Umbilical cord (tissue), 2 donors: ENCODE results near the gene SLC45A3. TPM values are rescaled to one million over a fixed set of nuclear protein-coding genes. Genes with fewer than 3 reads are reported as not detected.
A peak's percentile ranks its signal among the peaks of the same experiment; 100 is the strongest.

Source experiments
- DNase-seq: peaks from one replicate; pipeline ENCODE4 v3.0.0-alpha.2; 2015; ENCODE audit warnings: low spot score
- total RNA-seq: library from RNA; depleted of rRNA; stranded (reverse); fragments of >200 nt; gene quantifications from one replicate; pipeline ENCODE4 v1.2.3, GENCODE V29; 2014; ENCODE audit warnings: low replicate concordance; ENCODE audit not compliant: insufficient read depth

The SLC45A3 gene
- total RNA-seq, 1 donor from 2014 or later, result 3.6 TPM

DNA sequence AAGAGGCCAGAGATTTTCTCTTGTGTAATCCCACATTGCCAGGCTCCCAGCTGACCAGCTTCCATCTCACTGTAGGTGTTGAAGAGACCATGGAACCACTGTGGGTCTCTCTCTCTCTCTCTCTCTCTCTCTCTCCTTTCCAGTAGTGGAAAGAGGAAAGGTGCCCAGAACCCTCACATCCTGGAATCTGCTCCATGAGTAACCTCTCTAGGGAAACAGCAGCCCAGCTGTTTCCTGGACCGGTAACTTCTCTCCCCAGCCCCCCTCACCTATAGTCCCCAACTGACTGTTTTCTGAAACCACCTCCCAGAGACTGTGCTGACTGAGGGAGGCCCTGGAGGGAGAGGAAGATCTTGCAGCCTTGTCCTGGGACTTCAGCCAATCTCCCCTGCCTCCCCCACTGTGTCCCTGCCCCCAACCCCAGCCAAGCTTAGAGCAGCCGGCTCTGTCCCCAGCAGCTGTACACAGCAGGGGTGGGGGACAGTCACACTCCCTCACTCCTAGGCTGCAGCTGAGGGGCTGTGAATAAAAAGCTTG is 20.6 kb upstream of the SLC45A3 start:
- DNase-seq, result peak; percentile 29

DNA sequence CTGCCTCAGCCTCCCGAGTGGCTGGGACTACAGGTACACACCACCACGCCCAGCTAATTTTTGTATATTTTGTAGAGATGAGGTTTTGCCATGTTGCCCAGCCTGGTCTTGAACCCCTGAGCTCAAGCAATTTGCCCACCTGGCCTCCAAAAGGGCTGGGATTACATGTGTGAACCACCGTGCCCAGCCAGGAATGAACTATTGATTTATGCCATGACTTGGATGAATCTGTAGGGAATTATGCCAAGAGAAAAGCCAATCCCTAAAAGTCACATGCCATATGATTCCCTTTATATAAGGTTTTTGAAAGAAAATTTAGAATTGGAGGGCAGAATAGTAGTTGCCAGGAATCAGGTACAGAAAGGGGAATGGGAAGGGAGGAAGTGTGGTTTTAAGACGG is 19.1 kb upstream of the SLC45A3 start:
- no peak for DNase-seq

DNA sequence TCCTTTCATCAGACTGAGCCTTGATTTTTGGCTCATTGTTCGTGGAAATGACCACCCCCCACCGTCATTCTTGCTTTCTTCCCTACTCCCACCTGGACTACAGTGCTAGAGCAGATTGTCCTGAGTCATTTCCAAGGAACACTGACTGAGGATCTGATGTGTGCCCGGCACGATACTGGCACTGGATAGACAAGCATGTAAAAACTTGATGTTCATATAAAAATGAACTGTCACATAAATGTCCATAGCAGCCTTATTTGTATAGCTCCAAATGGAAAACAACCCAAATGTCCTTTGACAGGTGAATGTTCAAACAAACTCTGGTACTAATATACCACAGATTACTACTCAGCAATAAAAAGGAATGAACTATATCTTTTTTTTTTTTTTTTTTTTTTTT is 18.6 kb upstream of the SLC45A3 start:
- no peak for DNase-seq

DNA sequence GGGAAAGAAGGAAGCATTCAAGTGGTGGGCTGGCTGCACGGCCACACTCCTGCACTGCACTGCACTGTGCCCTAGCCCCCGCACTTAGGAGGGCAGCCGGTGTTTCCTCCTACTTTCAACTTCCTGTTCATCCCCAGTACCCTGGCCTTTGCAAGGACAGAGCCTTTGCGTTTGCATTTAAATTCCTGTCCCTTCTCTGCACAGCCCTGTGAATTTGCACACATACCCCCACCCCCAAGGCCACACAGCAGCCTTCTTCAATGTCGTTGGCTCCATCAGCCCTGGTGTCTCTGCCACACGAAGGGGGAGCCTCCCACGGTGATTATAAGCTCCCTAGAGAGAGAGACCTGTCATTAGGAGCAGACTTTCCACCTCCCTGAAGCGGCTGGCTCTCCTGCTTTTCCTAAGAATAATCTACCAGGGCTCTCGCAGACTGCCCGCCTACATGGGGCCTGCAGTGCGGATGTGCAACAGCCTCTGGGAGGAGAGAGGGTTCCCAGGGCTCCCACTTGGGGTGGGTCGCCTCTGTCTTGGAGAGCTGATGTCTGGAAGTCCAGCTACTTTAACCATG is 13.2 kb upstream of the SLC45A3 start:
- DNase-seq, result peak; percentile 57

DNA sequence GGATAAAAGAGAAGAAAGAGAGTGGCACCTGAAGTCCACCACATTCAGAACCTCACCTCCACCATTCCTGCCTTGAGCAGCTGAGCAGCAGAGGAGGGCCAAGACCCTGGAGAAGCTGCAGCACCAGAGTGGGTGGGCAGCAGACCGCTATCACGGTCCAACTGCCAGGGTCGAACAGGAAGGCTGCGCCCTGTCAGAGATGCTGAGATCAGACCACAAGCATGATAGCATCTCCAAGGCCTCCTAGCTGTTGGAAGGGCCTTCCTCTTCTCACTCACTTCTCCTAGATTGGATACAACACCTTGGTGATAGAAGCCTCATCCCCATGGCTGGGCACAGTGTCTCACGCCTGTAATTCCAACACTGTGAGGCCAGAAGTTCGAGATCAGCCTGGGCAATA is 12.1 kb upstream of the SLC45A3 start:
- DNase-seq, result no peak

DNA sequence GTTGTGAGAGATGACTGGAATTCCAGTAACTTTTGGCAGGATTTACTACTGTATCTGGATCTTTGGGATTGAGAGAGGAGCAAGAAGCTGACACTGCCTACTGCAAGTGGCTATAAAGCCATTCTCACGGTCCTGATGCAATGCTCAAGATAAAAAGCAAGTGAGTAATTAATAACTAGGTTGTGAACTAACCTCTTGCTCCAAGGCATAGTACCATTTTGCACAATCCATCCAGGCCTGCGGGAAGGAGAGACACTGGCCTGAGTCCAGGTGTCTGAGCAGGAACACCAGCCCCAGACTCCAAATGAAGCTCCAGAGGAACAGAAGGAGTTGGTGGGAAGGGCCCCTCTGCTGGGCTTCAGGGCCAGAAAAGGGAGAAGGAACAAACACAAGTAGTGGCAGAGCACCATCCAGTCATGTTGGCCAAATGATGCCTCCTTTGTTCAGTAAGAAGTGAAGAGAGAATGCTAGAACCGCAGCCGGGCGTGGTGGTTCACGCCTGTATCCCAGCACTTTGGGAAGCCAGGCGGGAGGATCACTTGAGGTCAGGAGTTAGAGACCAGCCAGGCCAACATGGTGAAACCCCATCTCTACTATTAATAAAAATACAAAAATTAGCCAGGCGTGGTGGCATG is 9.9 kb upstream of the SLC45A3 start:
- no peak for DNase-seq

DNA sequence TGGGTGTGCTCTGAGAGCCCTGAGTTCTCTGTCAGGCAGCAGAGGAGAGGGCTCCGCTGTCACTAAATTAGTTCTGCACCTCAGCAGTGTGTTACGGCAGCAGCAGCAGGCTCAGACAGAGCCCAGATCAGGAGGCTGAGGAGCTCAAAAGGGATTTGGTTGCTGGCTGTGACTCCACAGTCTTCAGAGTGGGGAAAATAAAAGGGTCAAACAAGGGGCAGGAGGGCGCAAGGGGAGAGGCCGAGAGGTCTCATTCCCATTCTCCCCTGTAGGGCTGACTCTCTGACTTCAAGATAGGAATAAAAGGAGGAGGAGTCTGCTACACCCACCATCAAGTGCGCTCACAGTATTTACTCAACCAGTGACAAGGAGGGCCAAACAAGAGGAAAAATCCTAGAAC is 9.2 kb upstream of the SLC45A3 start:
- DNase-seq, result peak; percentile 85

DNA sequence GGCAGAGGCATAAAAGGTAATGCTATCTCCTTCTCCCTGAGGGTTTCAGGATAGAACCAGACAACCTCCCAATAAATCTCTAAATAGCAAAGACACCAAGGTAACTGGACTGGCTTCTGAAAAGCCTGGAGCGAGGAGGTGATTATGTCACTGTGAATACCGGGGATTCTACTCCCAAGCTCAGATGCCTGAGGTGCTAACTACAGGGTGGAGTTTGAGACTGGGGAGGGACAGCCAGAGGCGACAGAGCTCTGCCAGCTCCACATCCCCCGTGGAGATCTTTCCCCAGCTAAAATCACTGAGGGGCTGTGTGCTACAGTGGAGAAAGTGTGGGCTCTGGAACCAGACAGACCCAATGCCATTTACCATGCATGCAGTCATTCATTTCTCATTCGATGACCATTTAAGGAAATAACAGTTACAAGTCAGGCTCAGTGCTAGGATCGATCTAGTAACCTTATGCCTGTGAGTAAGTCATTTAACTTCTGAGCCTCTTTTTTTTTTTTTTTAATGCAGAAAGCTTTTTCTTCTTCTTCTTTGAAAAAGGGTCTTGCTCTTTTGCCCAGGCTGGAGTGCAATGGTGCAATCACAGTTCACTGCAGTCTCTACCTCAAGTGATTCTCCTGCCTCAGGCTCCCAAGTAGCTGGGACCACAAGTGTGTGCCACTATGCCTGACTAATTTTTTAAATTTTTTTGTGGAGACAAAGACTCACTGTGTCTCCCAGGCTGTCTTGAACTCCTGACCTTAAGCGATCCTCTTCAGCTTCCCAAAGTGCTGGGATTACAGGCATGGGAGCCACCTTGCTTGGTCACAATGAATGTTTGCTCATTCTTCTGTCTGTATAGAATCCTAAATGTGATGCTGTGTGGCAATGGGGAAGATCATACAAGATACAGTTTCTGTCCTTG is 8.1 kb upstream of the SLC45A3 start:
- DNase-seq, result no peak

DNA sequence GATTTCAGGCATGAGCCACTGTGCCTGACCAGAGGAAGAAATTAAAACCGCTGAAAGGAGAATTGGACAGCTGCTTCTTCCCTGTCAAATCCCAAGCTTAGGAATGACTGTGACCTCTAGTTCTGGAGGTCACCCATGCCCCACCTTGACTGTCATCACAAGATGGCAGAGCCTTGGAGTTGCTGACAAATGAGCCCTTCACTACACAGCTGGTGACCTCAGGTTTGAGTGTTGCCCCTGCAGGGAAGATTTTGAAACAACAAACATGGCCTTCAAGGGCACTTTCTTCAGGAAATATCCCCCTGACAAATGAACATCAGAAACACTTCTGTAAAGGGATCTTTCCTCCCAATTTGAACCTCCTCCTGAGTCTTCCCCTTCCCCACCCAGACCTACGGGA is 6.9 kb upstream of the SLC45A3 start:
- DNase-seq, result no peak

DNA sequence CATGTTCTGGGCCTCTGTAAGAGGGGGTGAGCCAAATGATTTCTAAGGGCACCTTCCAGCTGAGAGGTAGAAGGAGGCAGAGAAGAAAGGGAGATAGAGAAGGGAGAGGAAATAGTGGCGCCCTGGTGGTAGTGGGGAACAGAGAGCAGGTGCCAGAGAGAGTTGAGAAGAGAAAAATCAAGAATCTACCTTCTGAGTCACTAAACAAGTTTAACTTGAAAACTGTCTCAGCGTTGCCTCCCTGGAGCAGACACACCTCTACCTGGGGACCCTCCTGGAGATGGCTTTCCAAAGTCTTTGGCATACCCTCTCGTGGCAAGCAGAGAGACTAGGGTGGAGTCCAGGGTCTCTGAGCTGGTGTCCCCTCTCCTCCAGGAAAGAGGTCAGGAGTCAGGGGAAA is 1.1 kb upstream of the SLC45A3 start:
- DNase-seq, result no peak

DNA sequence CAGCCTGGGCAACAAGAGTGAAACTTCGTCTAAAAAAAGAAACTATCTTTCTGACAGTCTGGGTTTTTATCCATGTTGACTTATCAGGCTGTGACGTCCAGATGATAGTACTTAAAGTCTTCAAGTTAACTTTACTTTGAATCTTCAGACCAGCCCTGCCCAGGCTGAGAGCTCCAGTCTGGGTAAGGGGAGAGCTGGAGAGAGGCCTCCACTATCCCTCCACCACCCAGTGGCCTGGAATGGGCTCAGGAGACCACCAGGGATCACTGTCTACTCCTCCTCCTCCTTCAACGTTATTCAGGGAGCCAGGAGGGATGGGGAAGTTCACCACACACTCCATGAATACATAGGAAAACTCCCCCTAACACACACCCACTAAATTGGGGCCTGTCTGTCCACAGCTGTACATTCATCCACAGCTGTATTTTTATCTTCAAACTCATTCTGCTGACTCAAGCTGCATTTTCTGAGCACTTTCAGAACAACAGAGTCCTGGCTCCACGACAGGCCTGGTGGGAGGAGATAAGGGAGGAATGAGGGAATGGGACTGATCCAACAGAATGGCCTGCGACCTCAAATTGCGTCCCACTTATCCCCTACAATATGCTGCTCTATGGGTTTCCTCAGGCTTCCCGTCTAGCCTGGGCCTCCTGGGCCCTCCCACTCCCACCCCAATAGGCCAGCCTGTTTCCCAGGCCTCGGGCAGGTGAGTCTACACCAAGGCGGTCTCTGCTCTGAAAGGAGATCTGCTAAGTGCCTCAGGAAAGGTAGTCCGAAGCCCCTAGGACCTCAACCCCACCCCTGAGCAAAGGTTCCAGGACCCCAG is 1.8 kb downstream of the SLC45A3 start:
- DNase-seq, result peak; percentile 92

DNA sequence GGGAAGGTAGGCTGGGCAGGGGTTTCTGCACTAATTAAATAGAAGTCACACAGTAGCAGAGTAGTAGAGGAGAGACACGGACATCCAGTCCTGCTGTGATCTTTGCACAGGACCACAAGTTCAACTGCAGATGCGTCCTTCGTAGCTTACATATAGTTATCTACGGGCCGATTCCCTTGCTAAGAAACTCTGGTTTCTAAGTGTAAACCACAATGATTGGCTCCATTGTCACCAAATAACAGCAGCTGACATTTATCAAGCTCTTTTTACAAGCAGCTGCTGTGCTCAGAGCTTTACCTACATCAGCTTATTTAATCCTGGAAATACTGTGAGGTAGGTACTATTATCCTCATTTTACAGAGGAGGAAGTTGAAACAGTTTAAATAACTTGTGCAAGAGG is 3.1 kb downstream of the SLC45A3 start:
- DNase-seq, result no peak

DNA sequence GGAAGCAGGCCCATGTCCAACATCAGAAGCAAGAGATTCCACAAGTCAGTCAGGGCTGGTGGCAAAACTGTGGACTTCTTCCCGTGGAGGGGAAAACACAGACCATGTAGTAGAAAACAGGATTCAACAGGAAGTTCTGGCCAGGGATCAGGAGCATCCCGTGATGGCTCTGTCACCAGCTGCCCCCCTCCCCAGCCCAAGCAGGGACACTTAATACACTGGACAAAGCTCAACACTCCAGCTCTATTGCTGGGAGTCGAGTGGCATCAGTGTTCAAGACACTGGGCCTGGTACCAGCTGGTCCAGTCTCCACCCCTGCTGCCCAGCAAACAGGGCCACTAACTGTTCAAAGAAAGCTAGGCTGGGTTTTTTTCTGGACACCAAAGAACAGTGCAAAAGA is 3.7 kb downstream of the SLC45A3 start:
- no peak for DNase-seq

DNA sequence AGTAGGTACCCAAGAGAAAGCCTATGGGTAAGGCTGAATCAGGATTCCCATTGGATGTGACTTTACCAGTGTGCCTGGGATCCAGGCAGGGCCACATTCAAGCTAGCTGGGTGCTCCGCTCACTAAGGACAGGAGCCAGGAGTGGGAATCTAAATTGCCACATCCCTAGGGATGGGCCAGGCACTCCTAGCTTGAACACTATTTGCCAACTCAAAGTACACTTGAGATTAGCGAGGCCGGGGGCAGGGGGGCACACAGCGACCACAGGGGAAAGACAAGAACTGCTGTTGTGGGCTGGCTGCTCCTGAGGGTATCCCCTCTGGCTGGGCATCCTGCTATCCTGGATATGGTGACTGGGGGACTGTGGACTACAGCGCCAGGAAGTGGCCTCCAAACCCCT is 4.3 kb downstream of the SLC45A3 start:
- DNase-seq, result no peak

DNA sequence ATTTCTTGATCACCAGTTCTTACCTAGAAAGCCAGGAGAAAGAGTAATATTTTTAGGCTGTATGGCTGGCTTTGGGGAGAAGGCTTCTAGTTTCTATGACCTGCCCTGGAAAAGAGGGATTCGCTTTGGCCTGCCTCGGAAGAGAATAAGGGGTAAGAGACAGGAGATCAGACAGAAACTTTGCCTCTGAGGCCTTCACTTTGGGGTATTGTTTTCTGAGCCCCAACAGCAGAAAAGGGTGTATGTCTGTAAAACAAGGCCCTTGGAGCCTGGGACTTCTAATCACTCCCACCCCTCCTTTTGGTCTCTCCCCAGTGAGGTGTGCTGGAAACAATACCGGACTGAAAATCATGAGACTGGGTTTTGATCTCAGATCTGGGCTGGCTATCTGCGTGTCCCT is 5.1 kb downstream of the SLC45A3 start:
- DNase-seq, result no peak

DNA sequence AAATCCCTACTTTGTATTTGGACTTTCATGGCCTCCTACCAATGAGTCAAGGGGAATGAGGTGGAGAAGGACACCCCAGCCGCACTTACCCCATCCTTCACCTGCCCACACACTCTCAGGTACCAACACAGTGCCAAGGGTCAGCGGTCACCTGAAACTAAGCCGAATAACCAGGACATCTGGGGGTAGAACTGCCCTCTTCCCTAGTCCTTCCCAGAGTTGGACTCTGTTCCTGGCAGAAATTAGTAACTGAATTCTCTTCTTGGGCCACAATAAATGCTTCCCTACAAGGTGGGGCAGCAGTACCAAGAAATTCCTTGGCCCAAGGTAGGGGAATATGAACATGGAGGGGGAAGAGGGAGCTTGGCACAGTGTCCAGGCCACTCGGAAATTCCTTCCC is 7.3 kb downstream of the SLC45A3 start:
- DNase-seq, result no peak

DNA sequence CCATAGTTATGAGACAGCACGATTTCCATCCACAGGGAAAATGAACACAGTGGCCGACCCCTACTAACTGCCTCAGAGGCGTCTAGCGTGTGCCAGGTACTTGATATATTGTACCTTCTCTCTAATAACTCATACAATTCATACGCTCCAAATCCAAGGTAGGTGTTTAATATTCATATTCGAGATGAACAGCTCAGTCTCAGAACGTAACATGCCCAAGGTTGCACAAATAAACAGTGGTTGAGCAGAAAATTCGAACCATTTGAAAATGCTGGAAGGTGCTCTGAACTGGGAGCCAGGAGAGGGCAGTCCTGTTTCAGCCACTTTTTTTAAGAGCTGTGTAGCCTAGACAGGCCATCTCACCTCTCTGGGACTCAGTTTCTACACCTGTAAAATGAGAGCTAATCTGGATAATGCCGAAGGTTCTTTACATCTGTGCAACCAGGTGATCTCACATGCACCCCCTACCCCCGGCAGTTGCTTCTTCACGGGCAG is 7.9 kb downstream of the SLC45A3 start:
- DNase-seq, result no peak

DNA sequence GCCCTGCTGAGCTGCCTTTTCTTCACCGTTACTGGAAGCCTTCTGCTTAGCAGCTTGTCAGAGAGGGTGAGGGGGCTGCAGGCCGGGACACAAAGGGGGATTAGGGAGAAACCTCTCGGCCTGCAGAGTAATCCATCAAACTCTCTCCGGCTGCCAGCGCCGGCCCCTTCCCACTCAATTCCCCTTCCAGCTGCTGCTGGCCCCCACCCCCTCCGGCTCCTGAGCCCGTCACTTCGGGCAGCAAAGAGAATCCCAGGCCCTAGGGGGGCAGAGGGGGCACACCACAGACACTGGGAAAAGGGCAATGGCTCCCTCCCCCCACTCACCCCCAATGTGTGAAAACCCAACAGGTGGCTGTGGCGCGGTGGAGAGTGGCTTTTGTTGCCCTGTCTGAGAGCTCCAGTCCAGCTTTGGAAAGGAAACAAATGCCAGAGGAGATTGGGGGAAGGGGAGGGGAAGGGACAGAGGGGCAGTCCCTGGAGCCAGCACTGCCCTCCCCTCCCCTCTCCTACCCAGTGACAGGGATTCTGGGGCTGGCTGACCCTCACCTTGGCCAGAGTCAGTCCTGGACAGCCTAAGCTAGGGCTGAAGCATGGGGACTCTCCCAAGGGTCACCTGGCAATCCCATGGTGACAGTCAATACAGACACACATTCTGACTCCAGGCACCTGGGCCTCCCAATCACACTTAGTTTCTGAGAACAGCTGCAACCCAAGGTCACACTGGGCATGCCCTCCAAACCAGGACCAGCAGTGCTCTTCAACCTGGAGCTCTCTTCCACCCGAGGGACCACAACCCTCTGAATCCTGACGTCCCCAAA is 9.5 kb downstream of the SLC45A3 start:
- DNase-seq, result no peak

DNA sequence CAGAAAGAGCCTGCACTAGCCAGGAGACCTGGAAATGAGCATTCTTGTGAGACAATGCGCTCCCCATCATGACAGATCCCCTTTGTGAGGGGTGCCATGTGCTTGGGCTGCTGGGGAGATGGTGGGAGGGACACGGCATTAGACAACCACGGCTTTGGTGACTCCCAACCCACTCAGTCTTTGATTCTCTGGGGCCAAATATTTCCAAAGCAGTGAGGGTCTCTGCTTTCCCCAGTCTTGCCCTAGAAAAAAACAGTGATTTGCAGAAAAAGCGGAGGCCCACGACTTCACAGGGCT is 10.2 kb downstream of the SLC45A3 start:
- no peak for DNase-seq

DNA sequence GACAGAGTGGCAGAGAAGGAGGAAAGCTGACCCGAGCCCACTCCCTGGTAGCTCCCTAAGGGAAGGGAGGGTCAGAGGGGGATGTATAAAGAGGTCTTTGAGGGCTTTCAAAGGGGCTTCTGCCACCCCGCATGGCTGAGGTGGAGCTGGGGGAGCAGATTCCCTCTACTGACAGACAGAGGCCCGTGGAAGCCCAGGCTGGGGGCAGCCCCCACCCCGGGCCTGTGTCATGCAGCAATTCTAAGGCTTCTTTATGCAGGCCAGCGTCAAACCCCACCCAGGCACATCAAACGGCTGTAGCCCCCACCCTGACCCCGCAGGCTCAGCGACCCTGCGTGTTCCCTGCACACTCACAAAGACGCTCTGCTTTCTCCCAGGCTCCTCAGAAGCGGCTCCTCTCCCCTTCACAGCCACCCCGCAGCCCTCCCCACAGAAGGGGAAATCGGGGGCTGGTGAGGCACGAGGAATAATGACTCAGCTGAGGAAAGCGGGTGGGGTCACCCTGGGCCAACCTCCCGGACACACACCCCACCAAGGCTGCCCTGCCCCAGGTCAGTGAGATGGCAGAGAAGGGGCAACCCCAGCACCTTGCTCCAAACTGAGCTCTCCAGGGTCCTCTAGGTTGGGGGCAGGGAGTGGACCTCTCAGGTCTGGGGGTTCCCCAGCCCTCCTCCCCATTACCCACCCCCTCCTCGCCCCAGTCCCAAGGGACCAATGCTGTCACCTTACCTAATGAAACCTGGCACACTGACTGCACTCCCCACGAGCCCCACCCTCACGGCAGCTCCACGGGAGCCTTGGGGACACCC is 10.8 kb downstream of the SLC45A3 start:
- no peak for DNase-seq
